Upper lobe of left lung (tissue), 4 donors: ENCODE measurements around the gene SP3.
A peak's percentile ranks its signal among the peaks of the same experiment; 100 is the strongest.

Experiments
- EP300 ChIP-seq, 4 donors: sonication (generic); formaldehyde crosslinking; IDR thresholded peaks; one replicate each; pipeline ENCODE4 v1.5.1; 2017; ENCODE audit warnings: antibody characterized with exemption in 4 of 4, control low read depth in 2 of 4
- POLR2A ChIP-seq, 4 donors: fragments of 450-650 bp; IDR thresholded peaks; one replicate each; pipeline ENCODE4 v1.5.1; 2016 to 2017; ENCODE audit warnings: antibody characterized with exemption in 4 of 4, mild to moderate bottlenecking in 2 of 4

DNA sequence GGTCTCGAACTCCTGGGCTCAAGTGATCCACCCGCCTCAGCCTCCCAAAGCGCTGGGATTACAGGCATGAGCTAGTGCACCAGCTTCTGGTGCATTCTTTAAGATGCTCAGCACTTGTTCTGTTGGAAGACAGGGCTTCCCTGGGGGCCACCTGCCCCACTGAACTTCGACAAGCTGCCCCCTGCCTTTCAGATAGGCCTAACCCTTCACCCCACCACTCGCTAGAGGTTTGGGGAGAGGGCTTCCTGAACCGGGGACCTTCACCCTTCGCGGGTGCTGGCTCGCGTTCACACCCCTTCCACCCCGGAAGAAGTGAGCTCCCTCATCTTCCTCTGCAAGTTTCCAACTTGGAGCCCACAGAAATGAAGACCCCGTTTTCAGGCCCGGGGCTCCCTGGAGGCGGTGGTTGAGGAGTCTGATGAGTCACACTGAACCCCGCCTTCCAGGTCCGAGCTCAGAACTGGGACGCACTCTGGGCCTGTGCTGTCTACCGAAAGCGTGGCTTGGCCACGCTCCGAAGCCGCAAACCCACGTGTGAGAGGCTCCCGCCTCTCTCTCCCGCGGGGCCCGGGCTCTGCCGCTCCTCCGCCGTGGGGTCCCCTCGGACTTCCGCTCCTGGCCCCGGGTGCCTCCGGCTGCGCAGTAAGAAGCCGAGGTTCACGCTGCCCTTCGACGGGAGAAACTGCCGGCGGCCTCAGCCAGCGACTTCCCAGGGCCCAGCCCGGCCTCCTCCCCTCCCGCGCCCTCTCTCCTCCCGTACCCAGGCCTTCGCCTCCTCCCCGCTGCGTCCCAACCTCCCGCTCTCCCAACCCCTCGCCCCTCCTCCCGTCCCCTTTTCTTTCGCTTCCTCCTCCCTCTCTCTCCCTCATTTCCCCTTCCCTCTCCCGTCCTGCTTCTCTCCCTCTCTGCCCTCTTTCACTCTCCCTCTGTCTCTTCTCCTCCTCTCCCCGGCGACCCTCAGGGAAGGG lies 47.5 kb upstream of the SP3 start:
- peak in 2 of 4 donors; percentile 35 to 69 for TF ChIP-seq POLR2A (IDR thresholded peaks at IDR 0.05)
- no peak for TF ChIP-seq EP300 (IDR thresholded peaks at IDR 0.05)
